Measurements from ENCODE around the gene AKAP13. TPM values are rescaled to one million over a fixed set of nuclear protein-coding genes. Genes with fewer than 3 reads are reported as not detected.

AKAP13 gene
- total RNA-seq, 1 experiment from 2014 or later: 47.3 TPM

- H3K9me3 ChIP-seq (ENCODE audit: control insufficient read depth, low read depth, low read length): no peaks in the 10 kb centered on the region
- H4K20me1 ChIP-seq (ENCODE audit: control insufficient read depth, insufficient read depth, insufficient read length): no peaks in the 10 kb centered on the region
- H3K23ac ChIP-seq (ENCODE audit: insufficient read length, low read depth, low read length): no peak overlapping the region
- no peak overlapping the region for H3K27ac Mint-ChIP-seq
- DNase-seq: no peak
- no peak overlapping the region for H3K9ac ChIP-seq (ENCODE audit: extremely low read depth, insufficient read length, low read length)
- no peaks in the 10 kb centered on the region; the same call in 1 of the 2 replicates for H3K4me1 ChIP-seq (ENCODE audit: insufficient read depth, low read length)
- no peaks in the 10 kb centered on the region for H3K79me1 ChIP-seq (ENCODE audit: insufficient read depth, low read depth, low read length, poor library complexity, severe bottlenecking)
- H3K79me2 ChIP-seq (ENCODE audit: insufficient read depth, low read length): no peaks in the 10 kb centered on the region; the same call in 1 of the 2 replicates
- H3K23me2 ChIP-seq (ENCODE audit: insufficient read length, low read depth, low read length, poor library complexity, severe bottlenecking): no peaks in the 10 kb centered on the region
- H3K14ac ChIP-seq (ENCODE audit: insufficient read depth, low read length): no peak overlapping the region
- H2BK5ac ChIP-seq (ENCODE audit: insufficient read length, low read length): no peak overlapping the region
- no peak overlapping the region for H2BK120ac ChIP-seq (ENCODE audit: low read depth, low read length, poor library complexity, severe bottlenecking)
- H3K18ac ChIP-seq (ENCODE audit: insufficient read length, low read depth, low read length): no peak overlapping the region
- H4K8ac ChIP-seq (replicated peaks; ENCODE audit: insufficient read length, low read depth, low read length): no peak overlapping the region
- TF ChIP-seq CTCF (conservative IDR thresholded peaks at IDR 0.05): peak; percentile 72
- H2BK20ac ChIP-seq (ENCODE audit: low read depth, low read length, poor library complexity, severe bottlenecking): no peak overlapping the region
- H3K36me3 Mint-ChIP-seq (ENCODE audit: insufficient read depth in 1 of 3, low read depth in 3 of 3): no peaks in the 10 kb centered on the region
- H3K4me3 Mint-ChIP-seq: no peak overlapping the region
- H2AFZ ChIP-seq (ENCODE audit: low read length): no peak overlapping the region
- H3K27me3 ChIP-seq (ENCODE audit: insufficient read depth, low read length): no peaks in the 10 kb centered on the region
- H4K91ac ChIP-seq (ENCODE audit: insufficient read length, low read depth, low read length): no peak overlapping the region
- no peak overlapping the region for H4K5ac ChIP-seq (ENCODE audit: insufficient read length, low read depth, low read length)
- peaks cover 23 to 26% of the 10 kb centered on the region in 2 experiments for H3K4me1 Mint-ChIP-seq
- H3K27ac ChIP-seq (ENCODE audit: insufficient read length, low read depth, low read length): no peak overlapping the region
- H2BK12ac ChIP-seq (ENCODE audit: insufficient read length, low read depth, low read length): no peak overlapping the region
- H3K56ac ChIP-seq (ENCODE audit: insufficient read length, low read depth, low read length): no peak overlapping the region
- no peaks in the 10 kb centered on the region for H3K9me3 Mint-ChIP-seq
- H3K4ac ChIP-seq (ENCODE audit: low read depth, low read length): no peak overlapping the region
- no CpG with 5 or more reads among the region's 8 CpGs for WGBS (ENCODE audit: extremely low coverage, insufficient read length, low lambda C conversion rate)
- H2AK5ac ChIP-seq (ENCODE audit: insufficient read length, low read length): no peak overlapping the region
- H3T11ph ChIP-seq (ENCODE audit: low read length): no peak overlapping the region
- no peaks in the 10 kb centered on the region for H3K27me3 Mint-ChIP-seq (ENCODE audit: low read depth)
- H2BK15ac ChIP-seq (ENCODE audit: low read depth, low read length): no peak overlapping the region
- H3K4me2 ChIP-seq (ENCODE audit: insufficient read depth, insufficient read length, low read length): no peak overlapping the region
These were observed 124.6 kb downstream of the AKAP13 start for GRCh38 chr15:85504749-85505676.
